ENCODE data around the gene RAB17.
A peak's percentile ranks its signal among the peaks of the same experiment; 100 is the strongest.
"Not testable (repeated sequence)": the region's sequence is repeated elsewhere in the genome, so short reads cannot be mapped to it uniquely, and the experiment has no call there.

RAB17 gene

DNA sequence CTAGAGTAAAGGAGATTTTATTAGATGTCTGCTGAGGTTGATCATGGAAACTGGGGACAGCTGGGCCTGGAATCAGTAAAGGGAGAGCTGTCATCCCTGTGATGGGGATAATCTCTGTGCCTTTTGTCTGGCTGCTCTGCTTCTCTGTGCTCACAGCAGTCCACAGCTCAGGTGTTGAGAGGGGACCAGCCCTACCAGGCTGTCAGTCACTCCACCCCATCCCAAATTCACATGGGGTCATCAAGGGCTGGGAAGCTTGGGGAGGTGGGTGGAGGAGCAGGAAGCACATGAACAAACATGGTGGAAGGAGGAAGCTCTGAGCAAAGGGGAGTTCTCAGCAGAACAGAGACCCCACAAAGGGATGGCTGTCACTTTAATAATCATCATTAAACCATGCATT lies 23.1 kb upstream of the RAB17 start:
- H3K4me3 ChIP-seq (ENCODE audit: low read depth, low read length), result no peak overlapping the region
- TF ChIP-seq CTCF (IDR thresholded peaks at IDR 0.05; ENCODE audit: low read depth, low read length), result no peak
- no peak for TF ChIP-seq MAX (IDR thresholded peaks at IDR 0.05; ENCODE audit: low read depth, low read length)
- TF ChIP-seq MYC (IDR thresholded peaks at IDR 0.05; ENCODE audit: low read depth, low read length), result no peak
- no peak for TF ChIP-seq POLR2A (IDR thresholded peaks at IDR 0.05; ENCODE audit: extremely low read depth, insufficient read length)
- no peak for DNase-seq (ENCODE audit: low read depth)

- no peak for TF ChIP-seq CTCF (IDR thresholded peaks at IDR 0.05; ENCODE audit: low read depth, low read length)
- TF ChIP-seq MAX (IDR thresholded peaks at IDR 0.05; ENCODE audit: low read depth, low read length), result no peak
- H3K4me3 ChIP-seq (ENCODE audit: low read depth, low read length), result no peak overlapping the region
- DNase-seq (ENCODE audit: low read depth), result no peak
Measured at GRCh38 chr2:237612527-237613357, 22.2 kb upstream of the RAB17 start.

DNA sequence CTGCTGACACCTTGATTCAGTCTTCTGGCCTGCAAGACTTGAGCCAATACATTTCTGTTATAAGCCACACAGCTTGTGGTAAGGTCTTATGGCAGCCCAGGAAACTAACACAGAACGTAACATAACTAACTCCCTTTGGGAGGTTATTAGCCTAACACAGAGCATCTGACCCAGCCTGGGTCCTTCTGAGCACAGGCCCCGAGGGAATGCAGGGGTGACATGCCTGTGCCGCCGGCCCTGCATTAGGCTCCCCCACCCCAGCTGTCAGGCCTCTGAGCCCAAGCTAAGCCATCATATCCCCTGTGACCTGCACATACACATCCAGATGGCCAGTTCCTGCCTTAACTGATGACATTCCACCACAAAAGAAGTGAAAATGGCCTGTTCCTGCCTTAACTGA lies 16.0 kb upstream of the RAB17 start:
- H3K4me3 ChIP-seq (ENCODE audit: low read depth, low read length); DNase-seq (ENCODE audit: low read depth): not testable (repeated sequence)

- H3K4me3 ChIP-seq (ENCODE audit: low read depth, low read length), result no peak overlapping the region
- no peak for DNase-seq (ENCODE audit: low read depth)
Measured at GRCh38 chr2:237604960-237605359, 14.4 kb upstream of the RAB17 start.

DNA sequence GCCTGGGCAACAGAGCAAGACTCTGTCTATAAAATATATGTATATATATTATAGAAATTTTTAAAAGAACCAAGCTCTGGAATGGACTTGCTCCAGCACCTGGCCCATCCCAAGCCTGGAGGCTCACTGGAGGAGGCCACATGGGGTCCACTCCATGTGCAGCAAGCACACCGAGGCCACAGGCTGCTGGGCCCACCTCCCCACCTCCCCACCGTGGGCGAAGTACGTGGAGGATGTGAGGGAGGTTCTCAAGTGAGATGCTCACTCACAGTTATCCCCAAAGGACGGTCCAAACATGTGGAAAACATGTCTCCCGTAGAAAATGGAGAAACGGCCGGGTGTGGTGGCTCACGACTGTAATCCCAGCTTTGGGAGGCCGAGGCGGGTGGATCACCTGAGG lies 13.9 kb upstream of the RAB17 start:
- TF ChIP-seq MYC (IDR thresholded peaks at IDR 0.05; ENCODE audit: low read depth, low read length) (no peak), MAX (IDR thresholded peaks at IDR 0.05; ENCODE audit: low read depth, low read length) (no peak)
- no peak for DNase-seq (ENCODE audit: low read depth)
- no peak overlapping the region for H3K4me3 ChIP-seq (ENCODE audit: low read depth, low read length)

More at GRCh38 chr2:237604960-237605359, 14.4 kb upstream of the RAB17 start:
- TF ChIP-seq MYC (IDR thresholded peaks at IDR 0.05; ENCODE audit: low read depth, low read length) (no peak), CTCF (IDR thresholded peaks at IDR 0.05; ENCODE audit: low read depth, low read length) (no peak), MAX (IDR thresholded peaks at IDR 0.05; ENCODE audit: low read depth, low read length) (no peak), POLR2A (IDR thresholded peaks at IDR 0.05; ENCODE audit: extremely low read depth, insufficient read length) (no peak)

GRCh38 chr2:237603718-237604362 lies 13.3 kb upstream of the RAB17 start:
- no peak for TF ChIP-seq MYC (IDR thresholded peaks at IDR 0.05; ENCODE audit: low read depth, low read length)
- no peak for TF ChIP-seq CTCF (IDR thresholded peaks at IDR 0.05; ENCODE audit: low read depth, low read length)
- TF ChIP-seq POLR2A (IDR thresholded peaks at IDR 0.05; ENCODE audit: extremely low read depth, insufficient read length), result no peak
- TF ChIP-seq MAX (IDR thresholded peaks at IDR 0.05; ENCODE audit: low read depth, low read length), result no peak
- DNase-seq (ENCODE audit: low read depth), result peak; percentile 29
- H3K4me3 ChIP-seq (ENCODE audit: low read depth, low read length), result no peak overlapping the region
